ENCODE results near the gene CEP112. TPM values are rescaled to one million over a fixed set of nuclear protein-coding genes. Genes with fewer than 3 reads are reported as not detected.

CEP112 gene
- total and polyA plus RNA-seq, 2 of the 8 experiments (the other 6 are each of a cell fraction or from before 2014, with no cell fraction given): 0.62 to 3.1 TPM

GRCh38 chr17:65666876-65667321 is 525.0 kb downstream of the CEP112 start:
- ChIA-PET POLR2A (ENCODE audit: partially characterized antibody) (no interaction called here), CTCF (ENCODE audit: partially characterized antibody) (no interaction called here)
- H3K4me3 ChIP-seq (ENCODE audit: extremely low read depth in 1 of 4, insufficient read depth in 2 of 4, low read depth in 3 of 4, low read length in 4 of 4): no peak overlapping the region
- H3K36me3 ChIP-seq (ENCODE audit: control insufficient read depth in 2 of 4, insufficient read depth in 4 of 4, low read length in 3 of 4): no peaks in the 10 kb centered on the region
- H3K79me2 ChIP-seq (ENCODE audit: control insufficient read depth in 1 of 2, insufficient read depth in 2 of 2, low read length in 2 of 2): no peaks in the 10 kb centered on the region
- no peak overlapping the region for H2BK120ac ChIP-seq (replicated peaks; ENCODE audit: low read depth, low read length)
- H3K14ac ChIP-seq (ENCODE audit: insufficient read length): no peak overlapping the region
- H3K18ac ChIP-seq (ENCODE audit: extremely low read depth, low read length): no peak overlapping the region
- no peak overlapping the region for H2AK5ac ChIP-seq (ENCODE audit: low read depth, low read length)
- H3K23ac ChIP-seq (ENCODE audit: insufficient read length): no peak overlapping the region
- no peaks in the 10 kb centered on the region for H3K9me3 ChIP-seq (ENCODE audit: insufficient read depth in 2 of 2, low read depth in 1 of 2, low read length in 1 of 2)
- H2AFZ ChIP-seq (ENCODE audit: low read length): no peak overlapping the region
- no peak for TF ChIP-seq SAP30 (IDR thresholded peaks at IDR 0.05; ENCODE audit: insufficient read depth, insufficient replicate concordance, low read length)
- TF ChIP-seq POLR2AphosphoS5 (IDR thresholded peaks at IDR 0.05; ENCODE audit: low read depth, low read length): no peak
- TF ChIP-seq BRCA1 (IDR thresholded peaks at IDR 0.05; ENCODE audit: low read depth, low read length): no peak
- no peak for TF ChIP-seq BCL11A (IDR thresholded peaks at IDR 0.05; ENCODE audit: low read depth in 2 of 2, low read length in 2 of 2)
- no peak for TF ChIP-seq CREB1 (IDR thresholded peaks at IDR 0.05)
- TF ChIP-seq YY1 (IDR thresholded peaks at IDR 0.05; ENCODE audit: low read depth, low read length): no peak
- no peak overlapping the region for H4K8ac ChIP-seq (ENCODE audit: extremely low read depth, insufficient read depth, low read length)
- no peak overlapping the region for H2BK12ac ChIP-seq (ENCODE audit: low read depth, low read length)
- H3K27ac ChIP-seq (ENCODE audit: low read depth, low read length): no peak overlapping the region
- no peaks in the 10 kb centered on the region for H3K79me1 ChIP-seq (ENCODE audit: low read depth, low read length)
- H2BK15ac ChIP-seq (ENCODE audit: low read length): no peak overlapping the region
- DNase-seq (ENCODE audit: low read depth in 1 of 2, low spot score in 2 of 2): no peak
- H4K5ac ChIP-seq (ENCODE audit: insufficient read length, low read depth, low read length): no peak overlapping the region
- H4K20me1 ChIP-seq (replicated peaks in 1 of 2; ENCODE audit: control insufficient read depth in 1 of 2, insufficient read depth in 2 of 2, low read length in 2 of 2): no peaks in the 10 kb centered on the region
- H4K91ac ChIP-seq (replicated peaks; ENCODE audit: insufficient read length, low read length): no peak overlapping the region
- no peak overlapping the region for H2BK5ac ChIP-seq (ENCODE audit: low read depth, low read length)
- H2BK20ac ChIP-seq (ENCODE audit: low read length): no peak overlapping the region
- no peak overlapping the region for H3K4ac ChIP-seq (replicated peaks; ENCODE audit: insufficient read length, low read depth, low read length)
- H3K4me1 ChIP-seq (replicated peaks in 1 of 4; ENCODE audit: control insufficient read depth in 3 of 4, insufficient read depth in 4 of 4, low read length in 3 of 4): peaks cover 0 to 2% (median 0%) of the 10 kb centered on the region in 4 experiments; a peak in 1 of 7 replicates
- FAIRE-seq: no peak
- no peaks in the 10 kb centered on the region for H3K27me3 ChIP-seq (replicated peaks in 1 of 4; ENCODE audit: control insufficient read depth in 3 of 4, extremely low read depth in 1 of 4, insufficient read depth in 3 of 4, low read length in 3 of 4)
- H3K4me2 ChIP-seq (ENCODE audit: insufficient read depth in 1 of 2, low read depth in 2 of 2, low read length in 2 of 2): no peak overlapping the region
- WGBS, 2 experiments (ENCODE audit: extremely low coverage in 1 of 2, insufficient coverage in 1 of 2, insufficient read length in 1 of 2, insufficient replicate concordance in 2 of 2, low coverage in 1 of 2, low lambda C conversion rate in 2 of 2, missing lambda C conversion rate in 1 of 2): 88% methylated on average over 1 of the region's 1 CpG; no CpG with 5 or more reads in 1 of the 2 experiments
- no peaks in the 10 kb centered on the region for H3K23me2 ChIP-seq (ENCODE audit: low read depth, low read length)
- H3K9ac ChIP-seq (replicated peaks in 1 of 4; ENCODE audit: extremely low read depth in 1 of 4, low read depth in 3 of 4, low read length in 3 of 4): no peak overlapping the region
- no peak overlapping the region for H3K56ac ChIP-seq (replicated peaks; ENCODE audit: insufficient read length, low read depth, low read length)

Data from H1 (cell line).